Measurements from ENCODE around the gene PRUNE1.
A peak's percentile ranks its signal among the peaks of the same experiment; 100 is the strongest.

The PRUNE1 gene

GRCh38 chr1:151008244-151009205 is at the start of gene PRUNE1:
Gene PRUNE1, plus strand, starts transcription at chr1:151008449. Its CDS starts 184 bp downstream, at chr1:151008633.
- peak; percentile 94 to 96 for DNase-seq (ENCODE audit: low read depth in 2 of 2)

GRCh38 chr1:150960646-150961045 is 47.6 kb upstream of the PRUNE1 start:
- no peak for DNase-seq (ENCODE audit: low read depth in 2 of 2)

DNA sequence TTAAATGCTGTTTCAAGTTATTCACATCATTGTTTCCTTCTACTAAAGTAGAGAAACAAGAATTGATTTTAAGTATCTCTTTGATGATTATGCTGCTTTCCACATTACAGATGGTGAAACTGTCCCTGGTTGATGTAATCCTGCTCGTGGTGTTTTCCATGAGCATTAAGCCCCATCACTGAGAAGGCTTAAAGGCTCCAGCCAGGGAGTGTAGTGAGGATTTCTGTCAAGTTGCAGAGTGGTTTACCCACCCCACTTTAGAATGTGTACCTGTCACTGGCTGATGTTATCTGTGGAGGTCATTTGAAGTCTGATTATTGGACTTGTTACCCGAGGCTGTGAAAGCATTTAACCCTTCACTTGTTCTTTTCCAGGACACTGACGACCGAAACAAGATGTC is 46.5 kb upstream of the PRUNE1 start:
- DNase-seq (ENCODE audit: low read depth in 2 of 2) = no peak

- DNase-seq (ENCODE audit: low read depth in 2 of 2) = no peak
Observed at GRCh38 chr1:150963321-150964163, 44.7 kb upstream of the PRUNE1 start.

DNA sequence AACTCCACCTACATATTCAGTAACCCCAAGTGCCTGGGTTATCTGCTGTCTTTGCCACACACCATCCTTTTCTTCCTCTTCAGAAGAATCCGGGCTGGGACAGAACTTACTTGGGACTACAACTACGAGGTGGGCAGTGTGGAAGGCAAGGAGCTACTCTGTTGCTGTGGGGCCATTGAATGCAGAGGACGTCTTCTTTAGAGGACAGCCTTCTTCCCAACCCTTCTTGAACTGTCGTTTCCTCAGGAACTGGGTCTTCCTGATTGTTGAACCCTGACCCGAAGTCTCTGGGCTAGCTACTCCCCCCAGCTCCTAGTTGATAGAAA is 44.1 kb upstream of the PRUNE1 start:
- no peak for DNase-seq (ENCODE audit: low read depth in 2 of 2)

- DNase-seq (ENCODE audit: low read depth in 2 of 2) = no peak
Observed at GRCh38 chr1:150965605-150966004, 42.6 kb upstream of the PRUNE1 start.

DNA sequence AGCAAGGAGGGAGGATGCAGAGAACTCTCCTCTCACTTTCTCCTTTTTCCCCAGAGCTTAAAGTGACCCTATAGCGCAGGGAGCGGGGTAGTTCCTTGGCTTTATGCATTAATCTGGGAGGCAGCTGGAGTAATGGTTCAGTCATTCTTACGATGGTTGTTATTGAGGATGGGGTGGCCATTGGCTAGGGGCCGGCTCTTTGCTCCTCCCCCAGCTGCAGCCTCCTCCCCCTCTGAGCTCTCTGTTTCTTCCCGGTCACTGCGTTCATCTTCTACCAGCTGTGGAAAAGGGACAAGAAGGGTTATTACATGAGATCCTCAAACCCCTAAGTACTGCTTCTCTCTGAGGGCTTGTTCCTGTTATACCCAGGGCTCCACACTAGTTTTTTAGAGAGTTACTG is 42.2 kb upstream of the PRUNE1 start:
- no peak for DNase-seq (ENCODE audit: low read depth in 2 of 2)

GRCh38 chr1:150967936-150968335 is 40.3 kb upstream of the PRUNE1 start:
- DNase-seq (ENCODE audit: low read depth in 2 of 2) = no peak

- no peak for DNase-seq (ENCODE audit: low read depth in 2 of 2)
Observed at GRCh38 chr1:150968491-150968890, 39.8 kb upstream of the PRUNE1 start.

- no peak for DNase-seq (ENCODE audit: low read depth in 2 of 2)
Observed at GRCh38 chr1:150969626-150970025, 38.6 kb upstream of the PRUNE1 start.

DNA sequence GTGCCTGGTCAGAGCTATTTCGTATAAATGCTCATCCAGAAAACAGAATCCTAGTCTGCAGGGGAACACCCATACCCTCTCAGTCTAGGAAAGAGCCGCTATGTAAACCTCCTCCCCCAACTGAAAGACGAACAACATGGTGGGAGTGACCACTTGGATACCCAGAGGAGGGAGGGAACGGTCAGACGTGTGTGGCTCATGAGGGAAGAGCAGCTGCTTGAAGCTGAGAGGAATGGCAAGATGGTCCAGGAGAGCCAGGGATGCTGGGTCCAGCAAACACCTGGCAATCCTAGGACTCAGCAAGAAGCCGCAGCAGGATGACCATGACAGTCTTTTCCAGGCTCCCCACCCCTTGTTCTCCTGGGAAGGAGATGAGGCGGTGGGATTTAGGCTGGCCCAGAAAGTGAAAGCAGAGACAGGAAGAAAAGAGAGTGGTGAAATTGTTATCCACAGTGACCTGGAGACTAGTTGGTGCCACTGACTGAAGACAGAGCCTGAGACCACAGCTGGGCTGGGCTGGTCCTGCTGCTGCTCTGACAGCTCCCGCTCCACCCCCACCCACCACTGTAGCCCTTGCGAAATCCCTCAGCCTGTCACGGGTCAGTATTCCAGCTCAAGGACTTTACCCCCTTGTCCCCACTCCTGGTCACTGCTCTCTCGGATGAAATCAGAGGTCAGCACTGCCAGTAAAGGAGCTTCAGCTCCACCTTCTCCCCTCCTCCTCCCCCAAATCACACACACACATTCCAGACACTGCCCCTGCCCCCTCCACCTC is 37.3 kb upstream of the PRUNE1 start:
- DNase-seq (ENCODE audit: low read depth in 2 of 2) = no peak

DNA sequence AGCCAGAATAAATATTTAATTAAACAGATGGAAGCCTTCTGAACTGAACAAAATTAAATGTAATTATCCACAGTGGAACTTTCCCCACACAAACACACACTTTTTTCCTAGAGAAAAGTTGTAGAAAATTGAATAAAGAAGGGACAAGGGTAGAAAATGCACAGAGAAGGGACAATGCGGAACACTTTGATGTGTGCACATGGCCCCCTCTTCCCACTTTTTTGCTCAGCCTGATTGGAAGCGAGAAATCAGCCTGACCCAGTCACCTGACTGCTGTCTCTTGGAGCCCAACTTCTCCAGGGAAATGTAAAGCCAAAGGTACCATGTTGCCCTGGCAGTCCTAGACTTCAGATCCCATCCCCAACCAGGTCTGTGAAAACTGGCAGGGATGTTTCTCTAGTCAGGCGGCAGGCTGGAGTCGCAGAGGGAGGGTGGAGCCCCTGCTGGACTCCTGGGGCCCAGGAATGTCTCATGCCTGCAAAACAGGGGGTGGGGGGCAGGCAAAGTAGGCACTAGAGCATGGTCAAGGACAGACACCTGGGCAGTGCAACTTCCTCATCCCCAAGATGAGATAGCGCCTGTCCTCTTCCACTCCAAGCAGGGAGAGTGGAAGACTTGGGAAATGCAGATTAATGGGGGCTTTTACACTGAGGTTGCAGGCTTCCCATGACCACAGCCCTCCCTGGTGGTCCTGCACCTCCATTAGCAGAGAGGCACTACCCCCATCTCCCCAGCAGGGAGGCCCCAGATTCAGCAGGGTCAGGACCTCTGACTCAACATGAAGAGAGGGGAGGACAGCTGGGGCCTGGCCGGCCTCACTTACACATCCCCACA is 36.4 kb upstream of the PRUNE1 start:
- no peak for DNase-seq (ENCODE audit: low read depth in 2 of 2)

DNA sequence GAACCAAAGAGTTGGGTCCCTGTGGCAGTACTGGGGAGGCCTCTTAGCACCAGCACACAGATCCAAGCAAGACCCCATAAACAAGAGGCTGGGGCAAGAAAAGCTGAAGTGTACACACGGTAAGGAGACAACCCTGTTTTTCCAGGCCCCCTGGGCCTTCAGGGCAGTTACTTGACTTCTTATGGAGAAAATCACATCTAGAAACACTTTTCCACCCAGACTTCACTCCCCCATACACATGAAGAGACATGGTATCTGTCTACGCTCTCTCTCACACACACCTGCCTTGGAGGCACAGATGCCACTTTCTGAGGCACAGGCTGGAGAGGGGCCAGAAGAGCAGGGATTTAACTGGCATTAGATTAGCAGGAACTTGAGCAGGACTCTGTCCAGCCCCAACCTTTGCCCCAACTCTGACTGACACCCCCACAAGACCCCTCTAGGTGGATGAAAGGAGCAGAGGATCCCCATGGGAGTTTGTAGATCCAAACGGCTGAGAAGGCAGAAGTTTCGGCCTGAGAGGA is 35.8 kb upstream of the PRUNE1 start:
- no peak for DNase-seq (ENCODE audit: low read depth in 2 of 2)

DNA sequence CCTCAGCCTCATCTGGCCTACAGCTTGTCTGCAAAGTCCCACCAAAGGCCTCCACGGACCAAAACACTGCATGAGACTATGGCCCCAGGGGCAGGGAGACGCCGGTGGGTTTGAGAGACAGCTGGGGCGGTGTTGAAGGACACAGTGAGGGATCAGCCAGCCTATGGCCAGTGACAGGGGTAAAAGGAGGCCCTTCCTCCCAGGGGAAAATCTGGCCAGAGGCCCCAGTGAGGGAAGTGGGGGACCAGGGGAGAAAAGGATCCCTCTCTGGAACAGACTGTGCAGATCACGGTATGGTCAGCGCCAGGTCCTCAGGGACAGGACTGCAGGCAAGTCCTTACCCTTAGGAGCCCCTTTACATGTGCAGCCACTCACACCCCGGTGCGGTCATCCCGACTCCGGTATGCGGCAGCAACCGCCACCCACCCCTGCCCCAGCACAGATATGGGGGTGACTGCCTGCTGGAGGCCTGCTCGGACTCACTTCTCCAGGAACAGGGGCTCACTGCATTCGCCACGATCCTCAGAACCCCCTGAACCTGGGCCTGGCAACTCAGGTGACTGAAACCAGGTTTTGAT is 34.9 kb upstream of the PRUNE1 start:
- peak in 1 of 2 donors; percentile 4 for DNase-seq (ENCODE audit: low read depth in 2 of 2)

GRCh38 chr1:150973836-150974579 is 34.2 kb upstream of the PRUNE1 start:
- peak in 1 of 2 donors; percentile 11 for DNase-seq (ENCODE audit: low read depth in 2 of 2)

GRCh38 chr1:150974580-150975478 is 33.4 kb upstream of the PRUNE1 start, which contains the start of gene CERS2:
Gene CERS2, minus strand, starts transcription at chr1:150974835. Its CDS starts 5,745 bp downstream, at chr1:150969090.
- DNase-seq (ENCODE audit: low read depth in 2 of 2) = peak; percentile 52 to 66

- no peak for DNase-seq (ENCODE audit: low read depth in 2 of 2)
Observed at GRCh38 chr1:150976401-150976821, 31.8 kb upstream of the PRUNE1 start.
